Muscle layer of colon (tissue), 2 donors: ENCODE results near the gene RHBDD1.

Experiments
- H3K27ac ChIP-seq: one replicate; pipeline ENCODE4 v1.7.0; 2013; ENCODE audit warnings: low read depth, mild to moderate bottlenecking, low read length, moderate library complexity
- H3K27me3 ChIP-seq, 2 donors: one replicate each; pipeline ENCODE4 v1.7.0; 2013; ENCODE audit warnings: low read length in 2 of 2, mild to moderate bottlenecking in 2 of 2; ENCODE audit not compliant: insufficient read depth in 2 of 2, control insufficient read depth in 1 of 2
- H3K36me3 ChIP-seq: one replicate; pipeline ENCODE4 v1.7.0; 2013; ENCODE audit warnings: mild to moderate bottlenecking, low read length; ENCODE audit not compliant: insufficient read depth
- H3K4me1 ChIP-seq: one replicate; pipeline ENCODE4 v1.7.0; 2013; ENCODE audit warnings: mild to moderate bottlenecking, low read length; ENCODE audit not compliant: insufficient read depth
- H3K4me3 ChIP-seq, 2 donors: one replicate each; pipeline ENCODE4 v1.7.0; 2013; ENCODE audit warnings: low read length in 2 of 2, low read depth in 1 of 2, mild to moderate bottlenecking in 1 of 2, moderate library complexity in 1 of 2
- H3K9ac ChIP-seq: one replicate; pipeline ENCODE4 v1.7.0; 2013; ENCODE audit warnings: low read length
- H3K9me3 ChIP-seq: one replicate; pipeline ENCODE4 v1.7.0; 2013; ENCODE audit warnings: mild to moderate bottlenecking, low read length
- donor health status: abdominal sarcoma.
- donor health status: Adenocarcinoma of cecum.

RHBDD1 gene

GRCh38 chr2:226891780-226892590 is 56.1 kb downstream of the RHBDD1 start:
- no peaks in the 10 kb centered on the region for H3K27me3 ChIP-seq
- H3K4me3 ChIP-seq: no peak overlapping the region
- H3K9ac ChIP-seq: no peak overlapping the region
- H3K9me3 ChIP-seq: no peaks in the 10 kb centered on the region
- no peak overlapping the region for H3K27ac ChIP-seq
- H3K4me1 ChIP-seq: no peaks in the 10 kb centered on the region
- H3K36me3 ChIP-seq: no peaks in the 10 kb centered on the region

GRCh38 chr2:226892729-226893128 is 56.9 kb downstream of the RHBDD1 start:
- no peak overlapping the region for H3K27ac ChIP-seq

GRCh38 chr2:226893216-226893615 is 57.4 kb downstream of the RHBDD1 start:
- Histone ChIP-seq H3K9ac (no peak overlapping the region), H3K27ac (no peak overlapping the region)

More at GRCh38 chr2:226892729-226893128, 56.9 kb downstream of the RHBDD1 start:
- H3K9ac ChIP-seq: no peak overlapping the region
- H3K4me3 ChIP-seq: no peak overlapping the region
- peaks cover 4% of the 10 kb centered on the region for H3K36me3 ChIP-seq
- H3K9me3 ChIP-seq: no peaks in the 10 kb centered on the region
- H3K4me1 ChIP-seq: no peaks in the 10 kb centered on the region
- H3K27me3 ChIP-seq: no peaks in the 10 kb centered on the region

DNA sequence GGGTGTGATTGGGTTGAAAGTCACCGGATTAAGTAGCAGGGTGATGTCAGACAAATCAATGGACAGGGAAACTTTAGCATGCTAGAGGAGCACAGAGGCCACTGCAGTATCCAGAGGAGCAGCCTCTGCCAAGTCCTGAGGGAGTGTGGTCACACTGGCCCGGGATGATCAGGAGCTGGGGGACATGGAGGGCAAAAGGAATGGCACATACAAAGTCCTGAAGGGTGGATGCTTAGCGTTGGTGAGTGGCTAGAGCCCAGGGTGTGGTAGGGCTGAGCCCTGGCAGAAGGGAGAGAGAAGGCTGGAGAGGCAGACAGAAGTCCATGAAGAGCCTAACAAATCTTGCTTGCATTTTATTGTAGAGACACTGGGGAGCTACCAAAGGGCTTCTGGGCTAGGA is 58.9 kb downstream of the RHBDD1 start:
- H3K27me3 ChIP-seq: no peaks in the 10 kb centered on the region
- no peaks in the 10 kb centered on the region for H3K9me3 ChIP-seq
- H3K9ac ChIP-seq: no peak overlapping the region
- no peak overlapping the region for H3K27ac ChIP-seq
- H3K4me3 ChIP-seq: no peak overlapping the region
- peaks cover 4% of the 10 kb centered on the region for H3K36me3 ChIP-seq
- H3K4me1 ChIP-seq: no peaks in the 10 kb centered on the region

More at GRCh38 chr2:226893216-226893615, 57.4 kb downstream of the RHBDD1 start:
- Histone ChIP-seq H3K27me3 (no peaks in the 10 kb centered on the region), H3K4me3 (no peak overlapping the region), H3K9me3 (no peaks in the 10 kb centered on the region), H3K4me1 (no peaks in the 10 kb centered on the region), H3K36me3 (peaks cover 4% of the 10 kb centered on the region)

DNA sequence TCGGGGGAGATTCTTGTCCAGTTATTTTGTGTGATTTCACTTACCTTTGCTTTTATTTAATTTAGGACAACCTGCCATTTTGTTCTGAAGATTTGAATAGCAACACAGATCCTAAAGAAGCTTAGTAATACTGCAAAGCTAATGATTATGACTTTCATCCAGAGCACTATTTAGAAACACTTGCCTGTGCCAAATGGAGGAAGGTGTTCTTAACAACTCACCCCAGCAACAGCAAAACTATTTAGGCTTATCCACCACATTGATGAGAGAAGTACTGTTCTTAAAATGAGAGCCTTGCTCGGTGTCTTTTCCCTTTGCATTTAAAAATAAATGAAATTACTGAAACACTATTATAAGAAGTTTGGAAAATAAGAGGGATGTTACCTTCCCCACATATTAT is 59.7 kb downstream of the RHBDD1 start:
- no peak overlapping the region for H3K4me3 ChIP-seq
- no peaks in the 10 kb centered on the region for H3K9me3 ChIP-seq
- peaks cover 4% of the 10 kb centered on the region for H3K36me3 ChIP-seq
- no peak overlapping the region for H3K9ac ChIP-seq
- no peak overlapping the region for H3K27ac ChIP-seq
- no peaks in the 10 kb centered on the region for H3K27me3 ChIP-seq
- H3K4me1 ChIP-seq: no peaks in the 10 kb centered on the region

- Histone ChIP-seq H3K9ac (no peak overlapping the region), H3K4me1 (no peaks in the 10 kb centered on the region), H3K36me3 (peaks cover 4% of the 10 kb centered on the region), H3K9me3 (no peaks in the 10 kb centered on the region), H3K27ac (no peak overlapping the region), H3K4me3 (no peak overlapping the region), H3K27me3 (no peaks in the 10 kb centered on the region)
Observed at GRCh38 chr2:226898121-226898520, 62.3 kb downstream of the RHBDD1 start.

- Histone ChIP-seq H3K4me1 (no peaks in the 10 kb centered on the region), H3K9me3 (no peaks in the 10 kb centered on the region), H3K4me3 (no peak overlapping the region), H3K36me3 (peaks cover 4% of the 10 kb centered on the region), H3K9ac (no peak overlapping the region), H3K27ac (no peak overlapping the region), H3K27me3 (no peaks in the 10 kb centered on the region)
Observed at GRCh38 chr2:226898897-226899296, 63.0 kb downstream of the RHBDD1 start.

DNA sequence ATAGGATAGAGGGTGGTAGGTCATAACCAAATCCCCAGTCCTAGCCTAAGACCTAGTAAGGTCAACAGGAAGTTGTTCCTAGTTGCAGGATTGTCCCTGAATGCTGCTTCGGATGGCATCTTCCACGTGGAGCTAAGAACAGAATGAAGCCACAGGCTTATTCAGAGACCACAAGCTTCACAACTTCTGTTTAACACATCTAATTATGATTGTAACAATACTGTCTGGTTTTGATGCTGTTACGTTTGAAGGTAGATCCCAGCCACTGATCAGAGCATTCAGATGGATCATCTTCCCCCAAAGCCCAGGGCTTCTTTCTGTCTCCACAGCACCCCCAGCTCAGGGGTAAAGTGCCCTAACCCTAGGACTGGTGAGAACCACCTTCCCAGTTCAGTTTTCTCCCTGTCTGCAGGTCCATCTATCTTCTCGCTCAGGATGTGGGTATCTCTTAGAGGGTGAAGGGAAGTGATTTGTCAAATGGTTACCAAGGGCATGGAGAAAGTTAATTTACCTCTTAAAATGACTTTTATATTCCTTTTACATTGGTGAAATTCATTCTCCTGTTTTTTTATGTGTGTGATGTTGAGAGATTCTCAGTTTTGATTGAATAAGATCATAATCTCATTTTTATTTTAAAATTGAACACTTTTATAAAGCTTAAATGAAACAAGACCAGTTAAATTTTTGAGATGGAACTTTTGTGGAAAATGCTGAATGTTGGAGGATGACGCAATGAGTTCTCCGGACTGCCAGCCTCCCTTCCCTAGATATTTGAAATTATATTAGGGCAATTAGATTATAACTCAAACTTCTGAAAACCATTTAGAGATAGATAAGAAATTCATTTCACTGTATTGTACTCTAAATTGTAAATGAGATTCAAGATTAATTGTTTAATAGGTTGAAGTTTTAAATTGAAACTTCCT is 66.5 kb downstream of the RHBDD1 start:
- peaks cover 2% of the 10 kb centered on the region for H3K36me3 ChIP-seq
- no peaks in the 10 kb centered on the region for H3K27me3 ChIP-seq
- H3K4me3 ChIP-seq: no peak overlapping the region
- H3K4me1 ChIP-seq: no peaks in the 10 kb centered on the region
- no peak overlapping the region for H3K9ac ChIP-seq
- H3K27ac ChIP-seq: no peak overlapping the region
- H3K9me3 ChIP-seq: no peaks in the 10 kb centered on the region

- Histone ChIP-seq H3K9me3 (no peaks in the 10 kb centered on the region), H3K36me3 (no peaks in the 10 kb centered on the region), H3K9ac (no peak overlapping the region), H3K4me1 (no peaks in the 10 kb centered on the region), H3K27ac (no peak overlapping the region), H3K4me3 (no peak overlapping the region), H3K27me3 (no peaks in the 10 kb centered on the region)
Observed at GRCh38 chr2:226903179-226903578, 67.3 kb downstream of the RHBDD1 start.

DNA sequence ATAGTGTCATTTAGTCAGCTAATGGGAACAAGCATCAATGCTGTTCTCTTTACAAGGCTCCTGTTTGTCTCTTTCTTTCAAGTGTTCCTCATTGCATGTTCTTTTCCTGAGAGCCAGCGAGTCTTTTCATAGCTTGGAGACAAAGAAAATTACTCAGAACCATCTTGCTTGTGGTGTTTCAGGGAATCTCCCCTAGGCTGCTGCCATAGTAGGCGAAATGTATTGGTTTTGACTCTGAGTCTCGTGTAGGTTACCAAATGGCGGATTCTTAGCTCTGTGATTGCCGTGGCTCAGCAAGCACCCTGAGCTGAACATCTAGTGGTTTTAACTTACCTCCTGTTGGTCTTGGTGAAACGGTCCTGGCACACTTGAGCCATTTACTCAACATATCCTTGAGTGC is 68.7 kb downstream of the RHBDD1 start:
- H3K4me1 ChIP-seq: no peaks in the 10 kb centered on the region
- H3K4me3 ChIP-seq: no peak overlapping the region
- H3K9ac ChIP-seq: no peak overlapping the region
- H3K9me3 ChIP-seq: no peaks in the 10 kb centered on the region
- H3K27me3 ChIP-seq: no peaks in the 10 kb centered on the region
- H3K27ac ChIP-seq: no peak overlapping the region
- H3K36me3 ChIP-seq: no peaks in the 10 kb centered on the region

- no peaks in the 10 kb centered on the region for H3K36me3 ChIP-seq
- no peaks in the 10 kb centered on the region for H3K27me3 ChIP-seq
- H3K9me3 ChIP-seq: no peaks in the 10 kb centered on the region
- H3K27ac ChIP-seq: no peak overlapping the region
- H3K9ac ChIP-seq: no peak overlapping the region
- H3K4me1 ChIP-seq: no peaks in the 10 kb centered on the region
- no peak overlapping the region for H3K4me3 ChIP-seq
Observed at GRCh38 chr2:226905718-226906117, 69.9 kb downstream of the RHBDD1 start.
